ENCODE data around the gene SLC16A11.
"Not testable (repeated sequence)": the region's sequence is repeated elsewhere in the genome, so short reads cannot be mapped to it uniquely, and the experiment has no call there.

SLC16A11 gene

DNA sequence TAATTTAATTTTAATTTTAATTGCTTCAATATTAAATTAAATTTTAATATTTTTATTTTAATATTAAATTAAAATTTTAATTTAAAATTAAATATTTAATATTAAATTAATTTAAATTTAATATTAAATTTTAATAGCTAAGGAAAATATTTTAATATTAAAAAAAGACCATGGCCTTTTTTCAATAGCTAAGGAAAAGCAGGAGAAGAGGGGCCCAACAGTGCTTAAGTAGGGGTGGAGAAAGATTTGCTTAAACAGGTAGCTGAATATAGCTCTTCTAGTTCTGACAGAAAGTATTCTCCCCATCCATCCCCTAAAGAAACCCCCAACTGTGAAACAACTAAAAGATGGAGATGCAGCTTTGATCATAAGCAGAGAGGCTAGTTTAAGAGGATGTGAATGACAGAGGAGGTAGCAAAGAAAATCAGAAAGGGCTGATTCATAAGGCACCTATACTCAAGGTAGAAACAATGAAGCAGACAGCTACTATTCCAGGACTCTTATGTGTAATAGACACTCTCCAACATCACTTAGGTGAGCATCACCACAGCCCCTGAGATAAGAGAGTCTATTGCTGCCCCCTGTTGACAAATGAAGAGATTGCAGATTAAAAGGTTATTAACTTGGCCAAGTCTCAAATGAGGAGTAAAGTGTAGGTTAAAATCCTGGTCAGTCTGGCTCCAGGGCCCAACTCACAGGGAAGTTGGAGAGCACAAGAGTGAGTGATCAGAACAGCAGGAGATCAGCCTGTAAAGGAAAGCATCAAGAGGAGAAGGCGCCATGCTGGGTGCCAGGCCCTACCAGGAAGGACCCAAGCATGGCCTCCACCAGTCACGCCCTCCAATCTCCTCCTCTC, 39.3 kb downstream of the SLC16A11 start:
- DNase-seq, result no peak

DNA sequence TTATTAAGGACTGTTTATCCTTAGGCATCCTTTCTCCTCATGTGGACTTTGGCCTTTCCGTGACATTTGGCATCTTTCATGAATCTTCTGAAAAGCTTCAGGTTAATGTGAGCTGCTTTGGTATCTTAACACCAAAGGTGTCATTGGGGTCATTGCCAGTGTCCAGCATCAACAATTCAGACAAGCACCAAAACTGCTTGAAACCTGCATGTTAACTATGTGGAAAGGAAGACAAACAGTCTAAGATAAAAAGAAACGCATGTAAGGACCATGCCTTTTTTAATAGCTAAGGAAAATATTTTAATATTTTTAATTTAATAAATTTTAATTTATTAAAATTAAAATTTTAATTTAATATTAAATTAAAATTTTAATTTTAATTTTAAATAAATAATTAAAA, 40.1 kb downstream of the SLC16A11 start:
- no peak for DNase-seq

DNA sequence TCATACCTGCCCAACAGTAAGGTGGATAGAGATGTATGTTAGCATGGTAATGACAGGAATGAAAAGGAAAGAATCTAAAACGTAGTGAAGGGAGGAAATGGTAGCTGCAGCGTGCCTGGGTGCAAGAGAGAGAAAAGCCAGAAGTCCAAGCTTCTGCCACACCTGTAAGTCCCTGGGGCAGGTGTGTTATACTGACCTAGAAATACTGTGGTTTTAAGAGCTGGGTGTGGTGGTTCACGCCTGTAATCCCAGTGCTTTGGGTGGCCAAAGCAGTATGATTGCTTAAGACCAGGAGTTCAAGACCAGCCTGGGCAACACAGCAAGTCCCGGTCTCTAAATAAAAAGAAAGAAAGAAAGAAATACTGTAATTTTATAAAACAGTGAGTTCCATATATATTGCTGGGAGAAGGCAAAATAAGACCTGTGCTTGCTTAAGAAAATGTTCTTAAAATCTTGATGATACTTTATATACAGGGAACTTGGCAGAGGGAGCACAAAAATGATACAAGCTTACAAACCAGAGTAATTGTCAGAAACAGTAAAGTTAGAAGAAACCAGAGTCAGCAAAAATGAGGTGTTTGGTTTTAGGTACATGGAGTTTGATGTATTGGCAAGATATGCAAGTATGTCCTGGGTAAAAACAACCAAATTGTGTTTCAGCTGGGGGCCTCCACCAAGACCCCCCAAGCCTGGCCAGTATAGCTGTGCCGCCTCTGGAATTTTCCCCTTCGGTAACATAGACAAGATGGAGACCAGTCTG, 41.4 kb downstream of the SLC16A11 start:
- no peak for DNase-seq

DNA sequence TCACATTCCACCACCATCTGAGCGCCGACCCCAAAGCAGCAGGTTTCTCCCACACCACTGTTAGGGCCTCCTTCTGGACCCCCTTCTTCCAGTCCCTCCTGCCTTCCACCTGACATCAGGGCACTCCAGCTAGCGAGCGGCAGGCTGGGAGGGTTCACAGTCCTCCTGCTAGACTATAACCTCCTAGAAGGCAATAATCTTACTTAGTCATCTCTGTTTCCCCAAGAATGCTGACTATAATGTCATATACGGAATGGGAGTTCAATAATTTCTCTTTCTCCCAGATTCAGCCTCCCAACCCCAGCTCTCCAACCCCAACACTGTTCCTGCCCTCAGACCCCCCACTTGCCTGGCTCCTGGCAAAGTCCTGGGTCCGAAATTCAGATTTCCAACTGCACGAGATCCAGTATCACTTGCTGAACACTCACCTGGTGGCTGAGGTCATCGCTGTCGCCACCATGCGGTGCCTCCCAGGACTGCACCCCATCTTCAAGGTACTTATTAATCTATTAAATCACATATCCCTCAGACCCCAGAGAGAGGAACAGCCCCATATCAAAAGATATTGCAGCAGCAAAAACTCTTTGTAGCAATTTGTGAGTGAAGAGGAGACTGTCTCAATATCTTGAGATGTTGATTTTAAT, 42.5 kb downstream of the SLC16A11 start:
- DNase-seq, result peak; percentile 50

DNA sequence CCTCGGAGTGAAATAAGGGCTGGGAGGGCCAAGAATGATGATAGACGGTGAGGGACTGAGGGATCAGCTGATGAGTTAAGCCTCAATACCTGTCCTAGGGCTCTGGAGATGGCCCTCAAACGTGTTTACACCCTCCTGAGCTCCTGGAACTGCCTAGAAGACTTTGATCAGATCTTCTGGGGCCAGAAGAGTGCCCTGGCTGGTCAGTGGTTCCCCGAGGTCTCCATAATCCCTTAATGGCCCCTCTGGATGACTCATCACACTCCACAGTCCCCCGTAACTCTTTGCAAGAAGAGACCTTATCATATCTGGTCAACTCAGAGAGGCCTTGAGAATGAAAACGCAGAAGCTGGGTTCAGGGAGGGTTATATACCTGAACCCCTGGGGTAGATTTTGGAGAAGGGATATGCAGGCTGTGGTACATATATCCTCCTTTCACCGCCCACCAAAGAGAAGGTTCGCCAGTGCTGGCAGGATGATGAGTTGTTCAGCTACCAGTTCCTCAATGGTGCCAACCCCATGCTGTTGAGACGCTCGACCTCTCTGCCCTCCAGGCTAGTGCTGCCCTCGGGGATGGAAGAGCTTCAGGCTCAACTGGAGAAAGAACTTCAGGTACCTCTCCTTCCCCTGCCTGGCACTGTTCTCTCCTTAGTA, 44.9 kb downstream of the SLC16A11 start:
- DNase-seq, result no peak

DNA sequence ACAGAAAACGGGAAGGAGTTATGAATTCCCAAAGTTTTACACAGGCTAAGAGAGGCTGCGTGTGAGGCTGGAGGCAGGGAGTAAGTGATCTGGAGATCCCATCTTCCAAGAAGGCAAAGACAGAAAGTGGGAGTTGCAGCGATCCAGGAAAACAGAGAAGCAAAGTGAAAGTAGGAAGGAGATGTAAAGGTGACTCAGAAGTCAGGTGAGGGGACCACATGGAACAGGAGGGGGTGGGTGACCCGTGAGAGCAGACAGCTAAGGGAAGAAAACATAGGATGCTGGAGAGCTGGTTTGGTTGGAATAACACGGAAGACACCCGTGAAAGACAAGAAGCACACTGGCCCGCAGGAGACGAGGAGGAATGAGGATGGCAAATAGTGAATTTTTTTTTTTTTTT, 46.7 kb downstream of the SLC16A11 start:
- no peak for DNase-seq

DNA sequence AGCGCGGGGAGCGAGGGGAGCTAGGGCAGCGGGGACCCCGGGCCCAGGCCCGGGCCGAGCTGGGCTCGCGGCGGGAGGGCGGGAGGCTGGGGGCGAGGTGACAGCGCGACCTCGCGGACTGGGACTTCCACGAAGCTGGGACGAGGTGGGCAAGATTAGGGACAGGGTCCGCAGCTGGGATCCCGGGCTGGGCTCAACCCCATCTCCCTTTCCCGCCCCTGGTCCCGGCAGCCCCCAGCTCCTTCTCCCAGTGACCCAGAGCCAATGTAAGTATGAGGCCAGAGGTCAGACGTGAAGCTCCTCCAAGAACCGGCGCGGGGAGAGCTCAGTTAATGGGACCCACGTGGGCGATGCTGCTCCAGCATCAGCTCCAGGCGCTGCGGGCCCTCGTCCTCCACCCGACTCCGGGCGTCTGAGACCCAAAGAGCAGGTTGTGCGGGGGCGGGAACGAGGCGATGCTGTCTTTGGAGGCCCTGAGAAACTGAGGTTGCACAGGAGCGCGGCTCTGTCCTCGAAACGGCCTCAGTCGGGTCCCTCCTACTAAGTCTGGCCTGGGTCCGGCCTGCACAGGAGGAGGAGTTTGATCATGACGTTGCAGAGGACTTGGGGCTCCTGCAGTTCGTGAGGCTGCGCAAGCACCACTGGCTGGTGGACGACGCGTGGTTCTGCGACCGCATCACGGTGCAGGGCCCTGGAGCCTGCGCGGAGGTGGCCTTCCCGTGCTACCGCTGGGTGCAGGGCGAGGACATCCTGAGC, 47.5 kb downstream of the SLC16A11 start:
- no peak for DNase-seq

DNA sequence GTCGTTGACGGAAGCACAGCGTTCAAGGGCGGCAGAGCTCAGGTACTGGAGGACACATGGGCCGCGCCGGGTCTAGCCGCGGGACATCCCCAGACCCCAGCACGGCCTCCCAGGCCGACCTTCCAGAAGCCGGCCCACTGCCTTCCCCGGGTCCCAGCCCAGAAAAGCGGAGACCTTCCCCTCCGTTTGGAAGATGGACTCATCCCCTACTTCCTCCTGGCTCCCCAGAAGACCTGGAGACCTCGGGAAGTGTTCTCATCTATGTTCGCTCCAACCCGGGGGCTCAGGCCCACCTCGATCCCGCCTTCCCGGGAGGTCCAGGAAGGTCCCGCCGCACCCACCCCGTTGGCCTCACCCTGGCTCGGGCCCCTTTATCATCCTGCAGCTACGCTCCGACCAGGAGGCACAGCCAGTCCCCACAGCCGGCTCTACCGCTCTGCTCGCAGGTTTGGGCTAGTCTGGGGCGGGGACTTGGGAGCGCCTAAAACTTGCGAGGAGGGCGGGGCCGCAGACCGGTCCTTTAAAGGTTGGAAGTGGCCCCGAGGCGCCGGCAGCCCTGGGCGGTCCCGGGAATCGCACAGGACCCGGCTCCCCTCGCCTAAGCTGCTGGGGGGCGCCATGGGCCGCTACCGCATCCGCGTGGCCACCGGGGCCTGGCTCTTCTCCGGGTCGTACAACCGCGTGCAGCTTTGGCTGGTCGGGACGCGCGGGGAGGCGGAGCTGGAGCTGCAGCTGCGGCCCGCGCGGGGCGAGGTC, 48.2 kb downstream of the SLC16A11 start, which contains the start of gene ALOX12:
TSS of gene ALOX12 (plus strand) at position 550 of the 756 bp plus-strand sequence. CDS start at position 619, 69 bp downstream.
- DNase-seq, result no peak

DNA sequence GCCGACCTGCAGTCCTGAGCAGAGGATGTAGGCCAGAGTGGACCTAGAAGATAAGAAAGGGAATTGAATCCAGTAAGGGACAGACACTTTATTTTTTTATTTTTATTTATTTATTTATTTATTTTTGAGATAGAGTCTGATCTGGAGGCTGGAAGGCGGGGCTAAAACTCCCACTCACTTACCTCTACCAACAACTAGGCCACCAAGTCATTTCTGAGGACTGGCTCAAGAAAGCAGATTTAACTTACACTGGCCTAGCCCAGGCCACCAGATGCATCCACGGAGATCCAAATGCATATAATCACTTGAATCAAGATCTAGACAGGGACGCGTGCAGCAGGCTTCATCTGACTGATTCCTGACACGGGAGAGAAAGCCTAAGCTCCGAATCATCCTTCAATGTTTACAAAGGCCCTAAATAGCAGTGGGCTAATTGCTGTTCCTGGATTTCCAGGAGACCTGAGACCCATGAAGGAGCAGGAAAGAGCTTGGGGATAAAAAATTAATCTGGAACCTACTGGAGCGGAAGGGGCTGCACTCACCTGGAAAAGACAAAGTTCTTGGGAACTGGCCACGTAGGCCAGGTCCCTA, 49.1 kb downstream of the SLC16A11 start:
- no peak for DNase-seq

DNA sequence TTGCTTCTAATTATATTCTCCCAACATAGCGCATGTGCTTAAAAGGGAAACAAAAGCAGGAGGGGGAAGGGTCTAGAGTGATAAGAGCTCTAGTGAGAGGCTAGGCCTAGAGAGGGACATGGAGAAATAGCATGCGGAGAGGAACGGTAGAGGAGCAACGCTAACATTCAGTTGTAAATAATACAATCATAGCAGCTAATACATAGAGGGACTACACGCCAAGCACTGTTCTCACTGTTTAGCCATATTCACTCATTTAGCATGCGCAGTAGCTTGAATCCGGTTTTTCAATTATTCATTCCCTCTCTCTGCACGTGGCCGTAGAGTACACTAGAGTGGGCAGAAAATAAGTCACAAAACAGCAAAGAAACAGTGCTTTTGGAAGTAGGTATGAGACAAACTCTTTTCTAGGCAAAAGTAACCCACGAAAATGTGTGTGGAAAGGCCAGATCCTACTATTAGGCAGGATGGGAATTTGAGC, 49.7 kb downstream of the SLC16A11 start:
- no peak for DNase-seq

DNA sequence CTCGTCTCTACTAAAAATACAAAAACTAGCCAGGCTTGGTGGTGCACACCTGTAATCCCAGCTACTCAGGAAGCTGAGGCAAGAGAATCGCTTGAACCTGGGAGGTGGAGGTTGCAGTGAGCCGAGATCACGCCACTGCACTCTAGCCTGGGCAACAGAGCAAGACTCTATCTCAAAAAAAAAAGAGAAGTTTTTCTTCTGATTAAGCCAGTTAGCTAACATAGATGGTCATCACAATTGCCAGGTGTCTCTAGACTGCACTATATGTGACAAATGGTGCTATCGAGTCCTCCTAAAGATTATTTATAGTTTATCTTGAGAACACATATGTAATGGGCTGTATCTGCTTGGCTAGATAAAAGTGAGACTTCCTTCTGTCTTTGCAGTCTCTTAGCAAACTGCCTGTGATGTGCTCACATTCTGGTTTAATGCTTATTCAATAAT, 50.3 kb downstream of the SLC16A11 start:
- not testable (repeated sequence) for DNase-seq
